Muscle layer of colon (tissue), 2 donors: ENCODE measurements around the gene FAM25G.
"Not testable (repeated sequence)": the region's sequence is repeated elsewhere in the genome, so short reads cannot be mapped to it uniquely, and the experiment has no call there.

Experiments used
- H3K27ac ChIP-seq: one replicate; pipeline ENCODE4 v1.7.0; 2013; ENCODE audit warnings: low read depth, mild to moderate bottlenecking, low read length, moderate library complexity
- H3K27me3 ChIP-seq, 2 donors: one replicate each; pipeline ENCODE4 v1.7.0; 2013; ENCODE audit warnings: low read length in 2 of 2, mild to moderate bottlenecking in 2 of 2; ENCODE audit not compliant: insufficient read depth in 2 of 2, control insufficient read depth in 1 of 2
- H3K36me3 ChIP-seq: one replicate; pipeline ENCODE4 v1.7.0; 2013; ENCODE audit warnings: mild to moderate bottlenecking, low read length; ENCODE audit not compliant: insufficient read depth
- H3K4me1 ChIP-seq: one replicate; pipeline ENCODE4 v1.7.0; 2013; ENCODE audit warnings: mild to moderate bottlenecking, low read length; ENCODE audit not compliant: insufficient read depth
- H3K4me3 ChIP-seq, 2 donors: one replicate each; pipeline ENCODE4 v1.7.0; 2013; ENCODE audit warnings: low read length in 2 of 2, low read depth in 1 of 2, mild to moderate bottlenecking in 1 of 2, moderate library complexity in 1 of 2
- H3K9ac ChIP-seq: one replicate; pipeline ENCODE4 v1.7.0; 2013; ENCODE audit warnings: low read length
- H3K9me3 ChIP-seq: one replicate; pipeline ENCODE4 v1.7.0; 2013; ENCODE audit warnings: mild to moderate bottlenecking, low read length
- donor health status: abdominal sarcoma.
- donor health status: Adenocarcinoma of cecum.

Gene FAM25G

DNA sequence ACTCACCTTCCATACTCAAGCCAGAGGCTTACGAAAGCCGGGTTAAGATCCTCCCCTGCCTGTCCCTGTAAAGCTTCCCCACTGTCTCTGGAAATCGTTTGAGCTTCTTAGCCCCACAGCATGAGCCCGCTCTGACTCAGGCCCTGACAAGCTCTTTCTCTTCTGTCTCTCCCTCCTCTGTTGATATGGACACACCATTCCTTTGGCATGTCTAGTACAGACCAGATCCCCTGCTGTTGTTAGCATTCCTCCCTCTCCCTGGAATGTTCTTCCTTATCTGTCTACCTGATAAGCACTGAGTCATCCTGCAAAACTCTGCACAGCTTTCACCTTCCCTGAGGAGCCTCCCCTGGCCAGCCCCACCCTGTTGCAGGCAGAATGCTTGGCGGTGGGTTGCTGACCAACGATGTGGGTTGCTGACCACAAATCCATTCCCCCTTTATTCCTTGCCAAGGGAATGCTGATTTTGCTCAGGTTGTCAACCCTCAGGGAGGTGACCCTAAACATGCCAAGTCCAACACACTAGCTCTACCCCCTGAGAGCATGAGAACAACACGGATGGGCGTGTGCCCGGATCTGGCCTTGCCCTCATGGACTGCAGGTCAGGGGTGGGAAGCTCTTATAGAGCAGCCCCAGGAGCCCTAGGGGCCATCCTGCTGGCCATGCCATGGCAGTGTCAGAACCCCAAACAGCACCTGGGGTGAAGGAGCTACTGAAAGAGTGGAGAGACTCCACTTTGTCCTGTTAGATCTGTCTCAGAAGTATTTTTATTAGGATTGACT lies 28.7 kb downstream of the FAM25G start:
- not testable (repeated sequence) for H3K36me3 ChIP-seq, H3K27ac ChIP-seq, H3K4me3 ChIP-seq, H3K4me1 ChIP-seq, H3K9me3 ChIP-seq, H3K27me3 ChIP-seq, H3K9ac ChIP-seq

DNA sequence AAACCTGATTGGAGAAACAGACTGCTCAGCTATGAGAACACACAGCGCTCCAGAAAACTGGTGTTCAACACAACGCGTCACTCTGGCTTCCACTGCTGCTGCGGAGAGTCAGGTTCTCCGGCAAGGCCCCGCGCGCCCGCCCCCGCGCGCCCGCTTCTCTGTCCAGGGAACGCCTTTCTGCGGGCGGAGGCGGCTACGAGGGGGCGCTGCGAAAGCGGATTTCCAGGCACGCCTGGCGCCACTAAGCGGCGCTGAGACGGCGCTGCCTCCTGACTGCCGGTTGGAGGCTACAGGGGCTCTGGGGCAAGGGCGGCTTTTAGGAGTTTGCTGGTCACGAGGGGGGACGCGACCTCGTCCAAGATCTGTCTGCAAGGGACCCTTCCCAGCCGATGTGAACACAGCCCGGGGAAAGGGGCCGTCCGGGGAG lies 30.2 kb downstream of the FAM25G start:
- not testable (repeated sequence) for H3K4me3 ChIP-seq, H3K9me3 ChIP-seq, H3K27ac ChIP-seq, H3K9ac ChIP-seq, H3K4me1 ChIP-seq, H3K36me3 ChIP-seq, H3K27me3 ChIP-seq

DNA sequence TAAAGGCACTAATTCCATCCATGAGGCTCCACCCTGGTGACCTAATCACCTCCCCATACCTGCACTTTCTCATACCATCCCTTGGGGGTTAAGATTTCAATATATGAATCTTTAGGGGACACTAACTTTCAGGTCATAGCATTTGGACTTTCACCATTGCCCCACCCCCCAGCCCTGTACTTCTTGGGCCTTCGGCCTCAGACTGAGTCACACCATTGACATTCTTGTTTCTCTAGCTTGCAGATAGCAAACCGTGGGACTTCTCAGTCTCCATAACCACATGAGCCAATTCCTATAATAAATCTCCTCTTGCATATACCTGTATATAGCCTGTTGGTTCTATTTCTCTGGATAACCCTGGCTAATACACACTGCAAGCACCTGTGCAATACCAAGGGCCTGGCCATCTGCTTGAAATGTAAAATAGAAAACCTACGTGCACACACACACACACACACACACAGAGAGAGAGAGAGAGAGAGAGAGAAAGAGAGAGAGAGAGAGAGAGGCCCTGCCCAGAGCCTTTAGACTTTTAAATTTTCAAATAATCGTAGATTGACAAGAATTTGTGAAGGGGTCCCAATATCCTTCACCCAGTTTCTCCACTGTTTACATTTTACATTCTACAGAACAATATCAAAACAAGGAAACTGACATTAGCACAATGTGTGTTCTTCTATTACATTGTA lies 32.9 kb downstream of the FAM25G start:
- H3K4me1 ChIP-seq = no peaks in the 10 kb centered on the region
- no peak overlapping the region for H3K9ac ChIP-seq
- H3K27ac ChIP-seq = no peak overlapping the region
- H3K36me3 ChIP-seq = no peaks in the 10 kb centered on the region
- no peaks in the 10 kb centered on the region for H3K9me3 ChIP-seq
- H3K27me3 ChIP-seq = no peaks in the 10 kb centered on the region
- H3K4me3 ChIP-seq = no peak overlapping the region

DNA sequence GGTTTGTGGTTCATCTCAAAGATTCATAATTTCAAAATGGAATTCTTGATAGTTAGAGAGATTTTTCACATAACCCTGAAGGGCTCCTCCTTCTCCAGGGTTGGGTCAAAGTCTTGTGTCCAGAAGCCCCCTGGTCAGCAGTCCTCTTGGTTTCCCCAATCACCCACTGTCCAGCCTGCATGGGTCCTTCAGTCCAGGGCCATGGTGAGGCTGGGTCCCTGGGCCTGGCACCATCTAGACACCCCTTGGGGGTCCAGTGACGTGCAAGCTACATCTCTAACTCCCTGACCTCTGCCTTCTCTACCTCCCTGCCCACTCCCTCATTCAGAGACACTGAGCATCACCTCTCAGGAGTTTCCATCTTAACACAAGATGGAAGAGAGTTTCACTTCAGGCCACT lies 33.7 kb downstream of the FAM25G start:
- Histone ChIP-seq H3K36me3 (no peaks in the 10 kb centered on the region), H3K4me3 (no peak overlapping the region), H3K4me1 (no peaks in the 10 kb centered on the region), H3K27ac (no peak overlapping the region), H3K9ac (no peak overlapping the region), H3K27me3 (no peaks in the 10 kb centered on the region), H3K9me3 (no peaks in the 10 kb centered on the region)

GRCh38 chr10:47457528-47457820 lies 34.0 kb downstream of the FAM25G start:
- Histone ChIP-seq H3K4me3 (no peak overlapping the region), H3K9me3 (no peaks in the 10 kb centered on the region), H3K36me3 (no peaks in the 10 kb centered on the region), H3K27ac (no peak overlapping the region), H3K4me1 (no peaks in the 10 kb centered on the region), H3K9ac (no peak overlapping the region), H3K27me3 (no peaks in the 10 kb centered on the region)

GRCh38 chr10:47456794-47457527 lies 34.5 kb downstream of the FAM25G start:
- Histone ChIP-seq H3K4me1 (no peaks in the 10 kb centered on the region), H3K4me3 (no peak overlapping the region)

GRCh38 chr10:47456079-47456785 lies 35.3 kb downstream of the FAM25G start:
- Histone ChIP-seq H3K4me3 (no peak overlapping the region), H3K9me3 (no peaks in the 10 kb centered on the region), H3K27ac (no peak overlapping the region), H3K36me3 (no peaks in the 10 kb centered on the region), H3K9ac (no peak overlapping the region), H3K27me3 (no peaks in the 10 kb centered on the region), H3K4me1 (no peaks in the 10 kb centered on the region)

More at GRCh38 chr10:47456794-47457527, 34.5 kb downstream of the FAM25G start:
- H3K36me3 ChIP-seq = no peaks in the 10 kb centered on the region
- no peaks in the 10 kb centered on the region for H3K9me3 ChIP-seq
- no peak overlapping the region for H3K27ac ChIP-seq
- H3K27me3 ChIP-seq = no peaks in the 10 kb centered on the region
- no peak overlapping the region for H3K9ac ChIP-seq

DNA sequence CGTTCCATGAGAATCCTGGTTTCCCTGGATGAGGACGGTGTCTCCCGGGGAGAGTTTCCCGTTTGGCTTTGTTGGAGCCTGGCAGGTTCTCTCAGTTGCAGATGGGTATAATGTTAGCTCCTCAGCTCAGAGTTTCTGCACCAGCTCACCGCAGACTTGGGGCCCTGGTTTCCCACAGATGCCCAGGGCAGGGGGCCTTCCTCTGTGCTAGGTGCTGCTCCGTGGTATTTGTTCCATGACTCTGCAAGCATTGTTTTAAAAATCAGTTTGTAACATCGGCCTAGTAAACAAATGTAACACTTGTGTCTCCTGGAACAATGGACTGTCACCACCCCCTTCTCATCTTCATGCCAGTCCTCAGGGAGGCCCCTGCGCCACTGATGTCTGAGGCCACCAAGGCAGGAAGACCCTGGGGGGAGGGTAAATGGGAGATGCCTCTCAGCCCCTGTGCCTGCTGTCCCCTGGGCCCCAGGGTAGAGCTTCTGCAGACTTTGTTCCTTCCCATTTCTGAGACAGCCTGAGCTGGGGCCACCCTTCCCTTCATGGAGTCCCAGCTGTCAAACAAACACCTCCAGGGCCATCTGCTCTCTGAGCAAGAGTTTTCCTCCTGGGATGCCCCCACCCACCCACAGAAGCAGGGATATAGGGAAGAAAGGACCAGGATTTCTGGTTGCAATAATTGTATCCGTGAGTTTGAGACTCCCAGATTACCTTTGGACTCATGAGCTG lies 36.0 kb downstream of the FAM25G start:
- H3K9me3 ChIP-seq, H3K9ac ChIP-seq, H3K4me3 ChIP-seq, H3K27me3 ChIP-seq, H3K27ac ChIP-seq, H3K36me3 ChIP-seq, H3K4me1 ChIP-seq: not testable (repeated sequence)

- Histone ChIP-seq H3K27me3 (no peaks in the 10 kb centered on the region), H3K9me3 (no peaks in the 10 kb centered on the region), H3K4me1 (no peaks in the 10 kb centered on the region), H3K4me3 (no peak overlapping the region), H3K36me3 (no peaks in the 10 kb centered on the region), H3K9ac (no peak overlapping the region), H3K27ac (no peak overlapping the region)
Measured at GRCh38 chr10:47454780-47455058, 36.8 kb downstream of the FAM25G start.

DNA sequence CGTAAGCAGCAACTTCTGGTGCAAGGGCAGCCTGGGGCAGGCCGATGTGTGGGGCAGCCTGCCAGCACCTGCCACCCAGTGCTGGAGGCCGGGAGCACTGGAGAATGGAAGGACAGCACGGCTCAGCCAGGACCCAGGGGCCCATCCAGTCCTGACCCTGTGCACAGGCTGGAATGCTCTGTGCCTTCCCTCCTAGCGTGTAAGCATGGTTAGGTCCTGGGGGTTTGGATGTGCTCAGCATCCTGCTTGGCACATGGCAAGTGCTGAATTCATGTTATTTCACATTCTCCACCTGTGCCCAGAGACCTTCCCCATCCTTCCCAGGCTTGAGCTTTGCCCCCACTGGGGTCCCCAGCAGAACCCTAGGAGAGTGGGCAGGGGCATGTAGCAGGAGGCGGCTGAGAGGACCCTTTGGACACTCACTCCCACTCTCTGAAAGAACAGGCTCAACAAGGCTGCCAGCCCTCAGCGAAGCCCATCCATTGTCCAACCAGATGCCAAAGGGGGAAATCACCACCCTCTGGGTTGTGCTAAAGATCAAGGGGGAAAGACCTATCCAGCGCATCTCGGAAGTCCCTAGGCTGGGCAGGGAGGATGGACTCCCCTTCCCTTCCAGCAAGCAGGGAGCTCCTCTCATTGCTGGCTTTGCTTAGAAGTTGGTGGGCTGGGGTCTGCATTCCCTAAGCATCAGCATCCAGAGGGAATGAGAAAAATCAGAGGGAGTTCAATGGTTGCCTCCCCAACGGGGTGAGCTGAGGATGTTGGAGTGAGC lies 37.3 kb downstream of the FAM25G start:
- Histone ChIP-seq H3K4me3 (no peak overlapping the region), H3K4me1 (no peaks in the 10 kb centered on the region), H3K36me3 (no peaks in the 10 kb centered on the region), H3K27me3 (no peaks in the 10 kb centered on the region), H3K9ac (no peak overlapping the region), H3K27ac (no peak overlapping the region), H3K9me3 (no peaks in the 10 kb centered on the region)
